Neural crest cell (in vitro differentiated cells): ENCODE measurements around the gene ZCCHC14. TPM values are rescaled to one million over a fixed set of nuclear protein-coding genes. Genes with fewer than 3 reads are reported as not detected.

Experiments
- DNase-seq: peaks from one replicate; pipeline ENCODE4 v3.0.0; 2021; ENCODE audit warnings: low read depth, mixed read lengths, low spot score
- H3K27ac Mint-ChIP-seq: one replicate; pipeline ENCODE4 v1.8.0; 2021; ENCODE audit warnings: mild to moderate bottlenecking, mixed read lengths; ENCODE audit not compliant: unreplicated experiment
- H3K27me3 Mint-ChIP-seq: 2 replicates; pipeline ENCODE4 v1.8.0; 2021; ENCODE audit warnings: low read depth, mild to moderate bottlenecking, mixed read lengths
- H3K36me3 Mint-ChIP-seq: 2 replicates; pipeline ENCODE4 v1.8.0; 2021; ENCODE audit warnings: low read depth, mild to moderate bottlenecking, mixed read lengths
- H3K4me1 Mint-ChIP-seq: 2 replicates; pipeline ENCODE4 v1.8.0; 2021; ENCODE audit warnings: mixed read lengths
- H3K4me3 Mint-ChIP-seq: one replicate; pipeline ENCODE4 v1.8.0; 2021; ENCODE audit warnings: mild to moderate bottlenecking, mixed read lengths
- H3K9me3 Mint-ChIP-seq: 2 replicates; pipeline ENCODE4 v1.8.0; 2021; ENCODE audit warnings: mixed read lengths
- total RNA-seq: library from RNA; stranded (reverse); gene quantifications from 2 replicates; pipeline ENCODE4 v1.2.1, GENCODE V29; 2021
- TF ChIP-seq, protein P1 (sequence below): fragments of 200-600 bp; sonication (generic); conservative IDR thresholded peaks from 2 replicates; pipeline ENCODE4 v1.5.0; 2021; ENCODE audit warnings: antibody characterized with exemption, mild to moderate bottlenecking

The ZCCHC14 gene
- total RNA-seq, 1 donor from 2014 or later, result 45.5 TPM

DNA sequence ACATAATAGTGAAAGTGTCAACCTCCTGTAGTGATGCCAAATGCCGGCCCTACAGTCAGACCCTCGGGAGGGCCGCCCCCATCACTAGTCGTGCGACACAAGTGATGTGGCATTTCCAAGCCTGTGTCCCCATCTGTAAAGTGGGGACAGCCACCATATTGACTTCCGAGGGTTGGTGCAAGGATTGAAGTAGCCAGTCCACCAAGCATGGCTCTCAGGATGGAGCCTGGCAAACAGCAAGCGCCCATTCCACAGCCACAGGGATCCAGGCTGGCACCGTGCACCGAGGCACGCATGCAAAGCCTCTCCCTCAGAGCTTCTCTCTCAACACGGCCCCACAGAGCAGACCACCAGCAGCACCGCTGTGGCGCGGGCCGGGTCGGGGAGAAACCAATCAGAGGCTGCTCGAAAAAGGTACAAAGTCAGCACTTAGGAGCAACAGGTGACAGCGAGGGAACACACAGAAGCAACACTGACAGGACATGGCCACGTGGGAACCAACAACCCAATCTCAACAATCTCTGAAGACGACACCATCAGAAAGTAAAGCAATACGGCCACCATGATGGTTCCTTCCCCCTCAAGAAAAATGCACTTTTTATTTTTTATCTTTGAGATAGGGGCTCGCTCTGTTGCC lies 20.6 kb downstream of the ZCCHC14 start:
- H3K36me3 Mint-ChIP-seq, result no peaks in the 10 kb centered on the region
- TF ChIP-seq, protein P1, sequence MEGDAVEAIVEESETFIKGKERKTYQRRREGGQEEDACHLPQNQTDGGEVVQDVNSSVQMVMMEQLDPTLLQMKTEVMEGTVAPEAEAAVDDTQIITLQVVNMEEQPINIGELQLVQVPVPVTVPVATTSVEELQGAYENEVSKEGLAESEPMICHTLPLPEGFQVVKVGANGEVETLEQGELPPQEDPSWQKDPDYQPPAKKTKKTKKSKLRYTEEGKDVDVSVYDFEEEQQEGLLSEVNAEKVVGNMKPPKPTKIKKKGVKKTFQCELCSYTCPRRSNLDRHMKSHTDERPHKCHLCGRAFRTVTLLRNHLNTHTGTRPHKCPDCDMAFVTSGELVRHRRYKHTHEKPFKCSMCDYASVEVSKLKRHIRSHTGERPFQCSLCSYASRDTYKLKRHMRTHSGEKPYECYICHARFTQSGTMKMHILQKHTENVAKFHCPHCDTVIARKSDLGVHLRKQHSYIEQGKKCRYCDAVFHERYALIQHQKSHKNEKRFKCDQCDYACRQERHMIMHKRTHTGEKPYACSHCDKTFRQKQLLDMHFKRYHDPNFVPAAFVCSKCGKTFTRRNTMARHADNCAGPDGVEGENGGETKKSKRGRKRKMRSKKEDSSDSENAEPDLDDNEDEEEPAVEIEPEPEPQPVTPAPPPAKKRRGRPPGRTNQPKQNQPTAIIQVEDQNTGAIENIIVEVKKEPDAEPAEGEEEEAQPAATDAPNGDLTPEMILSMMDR, result no peak
- peaks cover 34% of the 10 kb centered on the region for H3K4me1 Mint-ChIP-seq
- H3K9me3 Mint-ChIP-seq, result no peaks in the 10 kb centered on the region
- no peaks in the 10 kb centered on the region for H3K27me3 Mint-ChIP-seq
- no peak overlapping the region for H3K4me3 Mint-ChIP-seq
- H3K27ac Mint-ChIP-seq, result no peak overlapping the region
- DNase-seq, result no peak

DNA sequence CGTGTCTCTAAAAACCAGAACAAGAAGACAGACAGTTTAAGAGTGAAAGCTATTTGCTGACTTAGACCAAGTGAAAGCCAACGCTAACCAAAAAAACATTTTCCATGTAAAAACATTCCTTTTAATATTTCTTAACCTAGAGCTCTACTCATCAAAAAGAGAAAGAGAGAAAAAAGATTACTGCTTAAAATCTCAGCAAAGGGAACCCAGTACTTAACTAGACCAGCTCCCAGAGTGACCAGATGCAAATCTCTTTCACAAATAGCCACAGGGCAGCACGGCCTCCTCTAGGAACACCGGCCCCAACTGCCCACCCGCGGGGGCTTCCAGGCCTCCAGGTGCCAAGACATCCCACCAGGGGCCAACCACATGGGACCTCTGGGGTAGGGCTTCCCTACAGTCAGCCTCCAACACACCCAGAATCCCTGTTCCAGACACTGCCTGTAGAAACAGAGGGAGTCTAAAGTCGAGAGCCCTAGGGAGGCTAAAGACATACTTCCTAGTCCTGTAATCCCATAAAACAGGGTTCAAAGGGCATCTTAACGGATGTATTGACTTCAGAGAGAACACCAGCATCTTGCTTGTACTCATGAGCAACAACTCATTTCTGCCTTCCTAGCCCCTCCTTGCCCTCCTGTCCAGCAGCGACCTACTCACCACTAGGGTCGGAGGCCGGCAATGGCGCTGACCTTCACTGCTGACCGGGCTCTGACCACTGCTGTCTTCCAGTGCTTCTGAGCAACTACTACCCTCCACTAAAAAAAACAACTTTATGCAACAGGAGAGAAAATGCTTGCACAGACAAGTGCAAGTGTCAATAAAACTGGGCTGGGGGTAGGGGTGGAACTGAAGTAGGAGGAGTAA lies 21.3 kb downstream of the ZCCHC14 start:
- DNase-seq, result no peak
- no peak overlapping the region for H3K4me3 Mint-ChIP-seq
- no peak overlapping the region for H3K27ac Mint-ChIP-seq
- no peaks in the 10 kb centered on the region for H3K27me3 Mint-ChIP-seq
- H3K36me3 Mint-ChIP-seq, result no peaks in the 10 kb centered on the region
- TF ChIP-seq, protein P1, result no peak
- no peaks in the 10 kb centered on the region for H3K9me3 Mint-ChIP-seq
- peaks cover 41% of the 10 kb centered on the region for H3K4me1 Mint-ChIP-seq

DNA sequence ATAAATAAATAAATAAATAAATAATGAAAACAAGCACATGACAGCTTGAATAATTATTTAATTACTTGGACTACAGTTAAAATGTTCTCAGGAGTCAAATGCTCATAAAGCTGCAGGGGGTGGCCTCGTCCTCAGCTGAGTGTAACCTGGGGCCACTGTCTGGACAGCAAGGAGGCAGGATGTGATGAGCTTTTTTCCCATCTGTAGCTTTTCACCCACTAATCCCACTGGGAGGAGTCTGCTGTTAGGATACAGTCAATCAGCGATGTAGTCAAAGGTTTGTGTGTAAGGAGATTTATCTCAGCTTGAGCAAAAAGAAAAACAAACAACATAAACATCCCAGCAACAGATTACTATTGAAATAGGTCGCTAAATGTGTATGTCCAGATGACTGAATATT lies 22.5 kb downstream of the ZCCHC14 start:
- Mint-ChIP-seq H3K27me3 (no peaks in the 10 kb centered on the region), H3K27ac (no peak overlapping the region), H3K36me3 (no peaks in the 10 kb centered on the region), H3K9me3 (no peaks in the 10 kb centered on the region), H3K4me1 (peaks cover 40% of the 10 kb centered on the region), H3K4me3 (no peak overlapping the region)
- TF ChIP-seq, protein P1, result no peak
- DNase-seq, result no peak

DNA sequence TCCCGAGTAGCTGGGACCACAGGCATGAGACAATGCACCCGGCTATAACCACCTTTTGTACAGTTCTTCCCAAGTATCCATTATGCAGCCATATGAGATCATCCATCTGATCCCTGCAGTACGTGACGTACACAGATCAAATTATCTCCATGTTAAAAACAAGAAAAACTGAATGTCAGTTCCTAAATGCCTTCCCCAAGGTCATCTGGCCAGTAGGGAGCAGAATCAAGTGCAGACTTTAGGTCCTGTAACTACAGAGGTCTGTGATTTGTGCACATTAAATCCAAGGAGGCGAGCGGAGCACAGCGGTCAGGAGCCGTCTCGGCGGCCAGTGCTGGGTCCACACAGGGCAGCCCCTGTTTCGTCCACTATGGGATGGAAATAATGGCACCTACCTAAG lies 23.7 kb downstream of the ZCCHC14 start:
- no peak for DNase-seq
- H3K4me1 Mint-ChIP-seq, result peaks cover 52% of the 10 kb centered on the region
- no peak overlapping the region for H3K27ac Mint-ChIP-seq
- no peaks in the 10 kb centered on the region for H3K36me3 Mint-ChIP-seq
- H3K4me3 Mint-ChIP-seq, result no peak overlapping the region
- no peaks in the 10 kb centered on the region for H3K9me3 Mint-ChIP-seq
- no peaks in the 10 kb centered on the region for H3K27me3 Mint-ChIP-seq
- TF ChIP-seq, protein P1, result no peak

DNA sequence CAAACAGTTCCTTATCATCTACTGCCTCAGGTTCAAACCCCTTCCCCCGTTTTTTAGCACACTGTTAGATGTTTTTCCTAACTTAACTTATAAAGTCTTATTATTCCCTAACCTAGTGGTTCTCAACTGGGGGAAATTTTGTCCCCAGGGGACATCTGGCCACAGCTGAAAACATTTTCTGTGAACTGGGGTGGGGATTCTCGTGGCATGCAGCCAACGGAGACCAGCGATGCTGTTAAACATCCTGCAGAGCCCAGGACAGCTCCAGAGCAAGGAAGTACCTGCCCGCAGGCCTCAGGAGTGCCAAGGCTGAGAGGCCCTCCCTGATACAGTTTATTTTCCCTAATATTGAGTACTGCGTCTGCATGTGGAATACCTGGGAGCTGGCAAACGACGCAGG lies 24.3 kb downstream of the ZCCHC14 start:
- H3K4me3 Mint-ChIP-seq, result no peak overlapping the region
- peaks cover 56% of the 10 kb centered on the region for H3K4me1 Mint-ChIP-seq
- no peaks in the 10 kb centered on the region for H3K27me3 Mint-ChIP-seq
- H3K27ac Mint-ChIP-seq, result no peak overlapping the region
- TF ChIP-seq, protein P1, result no peak
- H3K9me3 Mint-ChIP-seq, result no peaks in the 10 kb centered on the region
- DNase-seq, result no peak
- no peaks in the 10 kb centered on the region for H3K36me3 Mint-ChIP-seq
